HL-60 (cell line): ENCODE results near the gene SPIRE2.

Experiments used
- DNase-seq, 2 experiments: peaks; one replicate each; pipeline ENCODE4 v3.0.0-alpha.2; 2010 to 2020; ENCODE audit warnings: low read depth in 1 of 2, low spot score in 1 of 2
- H3K27ac ChIP-seq: fragments of 250-450 bp; sonication (Bioruptor Pico); replicated peaks from 2 replicates; pipeline ENCODE4 v1.5.1; 2020; ENCODE audit warnings: mild to moderate bottlenecking, moderate library complexity
- H3K27me3 ChIP-seq: fragments of 250-450 bp; sonication (Bioruptor Pico); 2 replicates; pipeline ENCODE4 v1.5.1; 2021; ENCODE audit warnings: mild to moderate bottlenecking, moderate library complexity; ENCODE audit not compliant: insufficient read depth, poor library complexity, severe bottlenecking
- H3K4me3 ChIP-seq: replicated peaks from 2 replicates; pipeline ENCODE4 v1.5.1; 2011; ENCODE audit warnings: mild to moderate bottlenecking, control low read depth, low read length; ENCODE audit not compliant: insufficient read depth
- GABPA ChIP-seq: IDR thresholded peaks from 2 replicates; pipeline ENCODE4 v1.6.1; 2012; ENCODE audit warnings: low read depth
- POLR2AphosphoS5 ChIP-seq: IDR thresholded peaks from 2 replicates; pipeline ENCODE4 v1.6.1; 2012; ENCODE audit warnings: low read depth
- REST ChIP-seq: IDR thresholded peaks from 2 replicates; pipeline ENCODE4 v1.6.1; 2012; ENCODE audit warnings: low read depth; ENCODE audit not compliant: insufficient replicate concordance
- SPI1 ChIP-seq: IDR thresholded peaks from 2 replicates; pipeline ENCODE4 v1.6.1; 2012; ENCODE audit warnings: low read depth, mild to moderate bottlenecking, borderline replicate concordance
- TF ChIP-seq, protein P1 (sequence below): IDR thresholded peaks from one replicate; pipeline ENCODE4 v1.5.1; 2011; ENCODE audit warnings: low read length, control low read depth, inconsistent platforms; ENCODE audit not compliant: insufficient read depth

The SPIRE2 gene

GRCh38 chr16:89903908-89904515 lies 75.7 kb downstream of the SPIRE2 start:
- no peak overlapping the region for H3K4me3 ChIP-seq
- H3K27ac ChIP-seq, result no peak overlapping the region
- DNase-seq, result no peak
- TF ChIP-seq GABPA (no peak), POLR2AphosphoS5 (no peak), REST (no peak), SPI1 (no peak)
- TF ChIP-seq, protein P1, sequence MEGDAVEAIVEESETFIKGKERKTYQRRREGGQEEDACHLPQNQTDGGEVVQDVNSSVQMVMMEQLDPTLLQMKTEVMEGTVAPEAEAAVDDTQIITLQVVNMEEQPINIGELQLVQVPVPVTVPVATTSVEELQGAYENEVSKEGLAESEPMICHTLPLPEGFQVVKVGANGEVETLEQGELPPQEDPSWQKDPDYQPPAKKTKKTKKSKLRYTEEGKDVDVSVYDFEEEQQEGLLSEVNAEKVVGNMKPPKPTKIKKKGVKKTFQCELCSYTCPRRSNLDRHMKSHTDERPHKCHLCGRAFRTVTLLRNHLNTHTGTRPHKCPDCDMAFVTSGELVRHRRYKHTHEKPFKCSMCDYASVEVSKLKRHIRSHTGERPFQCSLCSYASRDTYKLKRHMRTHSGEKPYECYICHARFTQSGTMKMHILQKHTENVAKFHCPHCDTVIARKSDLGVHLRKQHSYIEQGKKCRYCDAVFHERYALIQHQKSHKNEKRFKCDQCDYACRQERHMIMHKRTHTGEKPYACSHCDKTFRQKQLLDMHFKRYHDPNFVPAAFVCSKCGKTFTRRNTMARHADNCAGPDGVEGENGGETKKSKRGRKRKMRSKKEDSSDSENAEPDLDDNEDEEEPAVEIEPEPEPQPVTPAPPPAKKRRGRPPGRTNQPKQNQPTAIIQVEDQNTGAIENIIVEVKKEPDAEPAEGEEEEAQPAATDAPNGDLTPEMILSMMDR, result no peak
- no peaks in the 10 kb centered on the region for H3K27me3 ChIP-seq

- Histone ChIP-seq H3K27ac (no peak overlapping the region), H3K27me3 (no peaks in the 10 kb centered on the region), H3K4me3 (no peak overlapping the region)
- TF ChIP-seq GABPA (no peak), SPI1 (no peak), REST (no peak), POLR2AphosphoS5 (no peak)
- TF ChIP-seq, protein P1, result no peak
- DNase-seq, result no peak
Observed at GRCh38 chr16:89904606-89905510, 76.6 kb downstream of the SPIRE2 start.

DNA sequence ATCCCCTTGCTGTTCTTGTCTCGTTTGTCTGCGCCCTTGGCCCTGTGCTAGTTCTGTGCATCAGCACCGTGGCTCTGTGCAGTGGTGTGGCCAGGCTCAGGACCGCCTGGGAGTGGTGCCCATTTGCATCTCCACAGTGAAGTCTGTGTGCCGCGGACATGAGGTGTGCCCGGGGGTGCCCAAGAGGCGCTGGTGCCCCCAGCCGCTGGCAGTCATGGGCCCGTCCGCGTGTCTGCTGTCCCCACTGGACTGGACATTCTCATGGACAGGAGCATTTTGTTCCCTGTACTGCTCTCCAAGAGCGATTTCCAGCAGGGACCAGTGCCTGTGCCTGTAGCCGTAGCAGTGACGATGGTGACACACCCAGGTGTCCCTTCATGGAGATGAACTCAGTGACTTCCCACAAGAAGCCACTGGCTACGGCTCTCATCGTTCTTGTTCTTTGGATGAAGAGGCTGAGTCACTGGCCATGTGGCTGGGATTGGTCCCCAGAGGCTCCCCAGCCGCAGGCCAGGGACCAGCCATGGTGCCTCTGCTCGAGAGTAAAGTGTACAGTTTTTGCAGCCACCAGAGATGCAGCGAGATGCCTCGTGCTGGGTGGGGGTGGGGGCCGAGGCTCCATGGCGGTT lies 77.3 kb downstream of the SPIRE2 start:
- Histone ChIP-seq H3K4me3 (no peak overlapping the region), H3K27me3 (no peaks in the 10 kb centered on the region), H3K27ac (no peak overlapping the region)
- TF ChIP-seq, protein P1, result no peak
- TF ChIP-seq GABPA (no peak), POLR2AphosphoS5 (no peak), SPI1 (no peak), REST (no peak)
- DNase-seq, result no peak
